Adrenal gland (tissue), 12 donors: ENCODE results near the gene SHISA3. TPM values are rescaled to one million over a fixed set of nuclear protein-coding genes. Genes with fewer than 3 reads are reported as not detected.

Experiments
- DNase-seq, 7 donors: peaks; one replicate each; pipeline ENCODE4 v3.0.0-alpha.2; 2019 to 2020
- H3K27ac ChIP-seq, 5 donors: fragments of 200-600 bp; sonication (generic) in 4 of 5; 1 replicate in 3 of 5; 2 replicates in 2 of 5; pipeline versions ENCODE4 v1.5.1 to v1.8.0; 2016 to 2020; ENCODE audit warnings: mild to moderate bottlenecking in 1 of 5
- H3K27me3 ChIP-seq: fragments of 200-600 bp; 2 replicates; pipeline ENCODE4 v1.8.0; 2021
- H3K36me3 ChIP-seq, 2 donors: fragments of 200-600 bp; replicated peaks in 1 of 2; 1 replicate in 1 of 2; 2 replicates in 1 of 2; pipeline versions ENCODE4 v1.5.1 to v1.8.0; 2018 to 2022
- H3K4me1 ChIP-seq, 2 donors: fragments of 200-600 bp; replicated peaks in 1 of 2; 1 replicate in 1 of 2; 2 replicates in 1 of 2; pipeline versions ENCODE4 v1.5.1 to v1.8.0; 2018 to 2021
- H3K4me3 ChIP-seq, 4 donors: fragments of 200-600 bp; sonication (generic) in 3 of 4; one replicate each; pipeline ENCODE4 v1.5.1; 2016 to 2018
- H3K9me3 ChIP-seq, 3 donors: fragments of 200-600 bp; sonication (generic) in 1 of 3; replicated peaks in 1 of 3; 1 replicate in 2 of 3; 2 replicates in 1 of 3; pipeline versions ENCODE4 v1.5.1 to v1.8.0; 2016 to 2021
- POLR2A ChIP-seq, 2 donors: fragments of 450-650 bp; IDR thresholded peaks; one replicate each; pipeline ENCODE4 v1.6.1; 2017; ENCODE audit warnings: antibody characterized with exemption in 2 of 2, mild to moderate bottlenecking in 2 of 2, moderate library complexity in 1 of 2
- WGBS, 4 donors: extraction: QIAGEN DNeasy Blood & Tissue Kit in 2 of 4; methylation state at CpG; one replicate each; pipeline versions ENCODE4 v1.1.5 to v1.1.7; 2013 to 2017; 5-methylcytosine and 5-hydroxymethylcytosine counted together
- intact Hi-C, 2 donors: fragments of 100-400 bp; cut with DNase I; formaldehyde crosslinking; loops; one replicate each; pipeline versions ENCODE4 v1.14.1 to v1.15.0; 2022 to 2023
- polyA plus RNA-seq, 3 donors: library from polyadenylated mRNA; stranded (reverse); fragments of 200-250 nt in 2 of 3; fragments of 350-450 nt in 1 of 3; fragmentation: Illumina TruSeq in 1 of 3; extraction: RNeasy Lipid Tissue Mini Kit (QIAGEN cat#74804) in 1 of 3; gene quantifications; one replicate each; pipeline ENCODE4 v1.2.3, GENCODE V29; 2013 to 2014
- total RNA-seq, 9 donors: library from RNA; depleted of rRNA in 4 of 9; stranded (reverse); fragments of >200 nt in 4 of 9; fragments of 120-200 nt in 1 of 9; fragmentation: NEBNext Ultra II Directional in 1 of 9; extraction: Animal tissue kit (Norgen Biotek cat#: 25700) in 1 of 9; gene quantifications; one replicate each; pipeline versions ENCODE4 v1.1.0 to v1.2.4, GENCODE V29; 2013 to 2023
- TF ChIP-seq, protein P1 (sequence below), 6 experiments: fragments of 450-650 bp in 4 of 6; fragments of 200-600 bp in 2 of 6; sonication (generic) in 1 of 6; IDR thresholded peaks; 1 replicate in 5 of 6; 2 replicates in 1 of 6; pipeline versions ENCODE4 v1.5.1 to v1.8.0; 2016 to 2021; ENCODE audit warnings: antibody characterized with exemption in 6 of 6, mild to moderate bottlenecking in 2 of 6, moderate library complexity in 1 of 6
- donor health status: healthy with polysubstance abuse.
- donor health status: Bipolar disorder and iron deficiency.
- donor health status: DM: yes; HTN: yes; CAD: no.
- donor health status: DM: no; HTN: no; CAD: no.
- donor health status: DM: no; HTN: no; CAD: no.
- donor health status: DM: yes; HTN: yes; CAD: no.

SHISA3 gene
- total and polyA plus RNA-seq, 12 donors, result 0.26 to 2.8 (median 1.7) TPM

GRCh38 chr4:42350611-42351182 lies 46.6 kb upstream of the SHISA3 start:
- Histone ChIP-seq H3K4me3 (no peak overlapping the region), H3K36me3 (no peaks in the 10 kb centered on the region), H3K27me3 (no peaks in the 10 kb centered on the region), H3K4me1 (peaks cover 0 to 4% of the 10 kb centered on the region in 2 donors), H3K27ac (no peak overlapping the region), H3K9me3 (no peaks in the 10 kb centered on the region)
- WGBS, 4 donors, result 92 to 97% (median 93%) methylated on average over 4 of the region's 4 CpGs
- DNase-seq, result no peak
- TF ChIP-seq, protein P1, sequence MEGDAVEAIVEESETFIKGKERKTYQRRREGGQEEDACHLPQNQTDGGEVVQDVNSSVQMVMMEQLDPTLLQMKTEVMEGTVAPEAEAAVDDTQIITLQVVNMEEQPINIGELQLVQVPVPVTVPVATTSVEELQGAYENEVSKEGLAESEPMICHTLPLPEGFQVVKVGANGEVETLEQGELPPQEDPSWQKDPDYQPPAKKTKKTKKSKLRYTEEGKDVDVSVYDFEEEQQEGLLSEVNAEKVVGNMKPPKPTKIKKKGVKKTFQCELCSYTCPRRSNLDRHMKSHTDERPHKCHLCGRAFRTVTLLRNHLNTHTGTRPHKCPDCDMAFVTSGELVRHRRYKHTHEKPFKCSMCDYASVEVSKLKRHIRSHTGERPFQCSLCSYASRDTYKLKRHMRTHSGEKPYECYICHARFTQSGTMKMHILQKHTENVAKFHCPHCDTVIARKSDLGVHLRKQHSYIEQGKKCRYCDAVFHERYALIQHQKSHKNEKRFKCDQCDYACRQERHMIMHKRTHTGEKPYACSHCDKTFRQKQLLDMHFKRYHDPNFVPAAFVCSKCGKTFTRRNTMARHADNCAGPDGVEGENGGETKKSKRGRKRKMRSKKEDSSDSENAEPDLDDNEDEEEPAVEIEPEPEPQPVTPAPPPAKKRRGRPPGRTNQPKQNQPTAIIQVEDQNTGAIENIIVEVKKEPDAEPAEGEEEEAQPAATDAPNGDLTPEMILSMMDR (IDR thresholded peaks at IDR 0.05), result no peak
- no peak for TF ChIP-seq POLR2A (IDR thresholded peaks at IDR 0.05)
- intact Hi-C loops, result no loop called here

DNA sequence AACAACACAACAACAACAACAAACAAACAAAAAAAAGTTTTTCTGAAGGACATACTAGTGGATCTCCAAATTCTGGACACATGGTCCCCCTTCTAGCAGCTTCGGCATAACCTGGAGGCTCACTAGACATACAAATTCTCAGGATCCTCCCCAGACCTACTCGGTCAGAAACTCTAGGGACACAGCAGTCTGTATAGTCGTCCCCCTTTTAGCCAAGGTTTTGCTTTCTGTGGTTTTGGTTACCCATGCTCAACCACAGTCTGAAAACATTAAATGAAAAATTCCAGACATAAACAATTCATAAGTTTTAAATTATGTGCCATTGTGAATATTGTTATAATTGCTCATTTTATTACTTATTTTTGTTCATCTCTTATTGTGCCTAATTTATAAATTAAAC lies 45.2 kb upstream of the SHISA3 start:
- DNase-seq, result no peak
- H3K4me1 ChIP-seq, result peaks cover 0 to 4% of the 10 kb centered on the region in 2 donors
- no peak overlapping the region for H3K27ac ChIP-seq
- H3K4me3 ChIP-seq, result no peak overlapping the region
- TF ChIP-seq, protein P1 (IDR thresholded peaks at IDR 0.05), result no peak
- no peak for TF ChIP-seq POLR2A (IDR thresholded peaks at IDR 0.05)
- H3K27me3 ChIP-seq, result no peaks in the 10 kb centered on the region
- no peaks in the 10 kb centered on the region for H3K9me3 ChIP-seq
- no peaks in the 10 kb centered on the region for H3K36me3 ChIP-seq
- intact Hi-C loops, result no loop called here
- WGBS, 4 donors, result 80 to 86% (median 85%) methylated on average over 3 of the region's 3 CpGs

DNA sequence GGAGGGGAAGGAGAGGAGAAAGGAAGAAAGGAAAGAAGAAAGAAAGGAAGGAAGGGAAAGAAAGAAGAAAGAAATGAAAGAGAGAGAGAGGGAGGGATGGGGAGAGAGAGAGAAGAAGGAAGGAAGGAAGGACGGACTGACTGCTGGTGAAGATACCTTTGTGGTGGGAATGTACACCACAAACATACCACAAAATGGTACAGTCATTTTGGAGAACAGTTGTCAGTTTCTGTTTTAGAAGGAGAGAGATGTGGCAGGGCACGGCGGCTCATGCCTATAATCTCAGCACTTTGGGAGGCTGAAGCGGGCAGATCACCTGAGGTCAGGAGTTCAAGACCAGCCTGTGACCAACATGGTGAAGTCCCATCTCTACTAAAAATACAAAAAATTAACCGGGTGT lies 40.0 kb upstream of the SHISA3 start:
- TF ChIP-seq, protein P1 (IDR thresholded peaks at IDR 0.05), result no peak
- TF ChIP-seq POLR2A (IDR thresholded peaks at IDR 0.05), result no peak
- DNase-seq, result no peak
- WGBS, 4 donors, result 68 to 89% (median 81%) methylated on average over 5 of the region's 5 CpGs
- Histone ChIP-seq H3K27ac (no peak overlapping the region), H3K27me3 (no peaks in the 10 kb centered on the region), H3K36me3 (no peaks in the 10 kb centered on the region), H3K4me3 (no peak overlapping the region), H3K4me1 (peaks cover 6 to 14% of the 10 kb centered on the region in 2 donors), H3K9me3 (no peaks in the 10 kb centered on the region)
- intact Hi-C loops, result no loop called here

DNA sequence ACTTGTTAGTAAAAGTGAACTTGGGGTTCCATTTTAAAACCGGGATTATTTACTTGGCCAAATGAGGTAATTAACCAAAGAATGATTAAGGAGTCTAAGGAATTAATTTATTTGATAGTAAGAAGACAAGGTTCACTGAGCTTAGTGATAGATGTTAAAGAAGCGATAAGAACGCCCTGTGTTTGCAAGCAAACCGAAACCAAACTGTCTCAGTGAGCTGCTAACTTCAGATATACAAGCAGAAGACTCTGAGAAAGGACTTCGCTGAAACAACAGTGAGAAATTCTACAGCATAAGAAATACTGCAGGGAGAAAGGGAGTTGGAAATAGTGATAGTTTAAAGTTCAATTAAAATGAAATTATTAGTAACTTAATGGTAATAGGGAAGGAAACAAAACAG lies 37.6 kb upstream of the SHISA3 start:
- no peaks in the 10 kb centered on the region for H3K27me3 ChIP-seq
- intact Hi-C loops, result no loop called here
- WGBS, 4 donors, result 8 to 27% (median 23%) methylated on average over 5 of the region's 5 CpGs
- TF ChIP-seq, protein P1 (IDR thresholded peaks at IDR 0.05), result no peak
- TF ChIP-seq POLR2A (IDR thresholded peaks at IDR 0.05), result no peak
- H3K36me3 ChIP-seq, result no peaks in the 10 kb centered on the region
- H3K4me1 ChIP-seq, result peaks cover 6 to 14% of the 10 kb centered on the region in 2 donors
- no peak overlapping the region for H3K27ac ChIP-seq
- H3K9me3 ChIP-seq, result no peaks in the 10 kb centered on the region
- peak in 1 of 7 donors; percentile 24 for DNase-seq
- peak overlapping the region in 1 of 4 donors; percentile 30 for H3K4me3 ChIP-seq
